ENCODE measurements around the gene SLC47A2.

Gene SLC47A2

DNA sequence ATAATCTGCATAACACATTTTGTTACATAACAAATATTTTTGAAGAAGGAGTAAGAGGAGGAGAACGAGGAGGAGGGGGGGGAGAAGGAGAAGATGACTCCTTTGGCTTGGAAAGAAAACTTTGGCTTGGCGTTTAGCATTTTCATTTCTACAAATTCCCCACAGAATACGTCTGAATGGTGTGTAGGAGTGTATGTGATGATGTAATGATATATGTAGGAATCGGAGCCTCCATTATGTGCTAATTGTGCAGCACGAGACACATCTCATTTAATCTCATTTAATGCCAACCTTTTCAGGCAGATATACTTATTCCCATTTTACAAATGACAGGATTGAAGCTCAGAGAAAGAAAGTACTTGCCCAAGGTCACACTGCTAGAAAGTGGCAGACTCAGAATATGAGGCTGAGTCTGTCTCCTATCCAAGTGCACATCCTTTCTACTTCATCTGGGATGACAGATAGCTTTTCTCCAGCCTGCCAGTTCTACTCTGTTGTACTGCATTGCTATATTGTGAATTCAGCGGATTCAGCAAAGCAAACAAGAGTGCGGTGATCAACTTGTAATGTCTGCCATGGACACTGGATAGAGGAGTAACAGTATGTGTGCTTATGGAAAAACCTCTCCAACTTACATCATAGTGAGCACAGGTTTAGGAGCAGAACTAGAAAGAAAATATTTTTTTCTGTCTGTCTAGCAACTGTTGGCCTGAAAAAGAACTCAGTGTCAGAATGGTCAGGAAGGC lies 10.4 kb upstream of the SLC47A2 start:
- H3K9me3 ChIP-seq (ENCODE audit: control insufficient read depth, low read length) = no peaks in the 10 kb centered on the region
- no peaks in the 10 kb centered on the region for H3K27me3 ChIP-seq (replicated peaks; ENCODE audit: control insufficient read depth, insufficient read depth, low read length, poor library complexity, severe bottlenecking)
- H3K36me3 ChIP-seq (ENCODE audit: control insufficient read depth, insufficient read depth, low read length) = no peaks in the 10 kb centered on the region
- peaks cover 15% of the 10 kb centered on the region for H3K4me1 ChIP-seq (ENCODE audit: control insufficient read depth, insufficient read depth, low read length, poor library complexity, severe bottlenecking)
- H3K4me3 ChIP-seq (ENCODE audit: insufficient read depth, low read depth, low read length, poor library complexity, severe bottlenecking) = no peak overlapping the region
- no peak for DNase-seq
- H3K27ac ChIP-seq (ENCODE audit: insufficient read depth, low read length, poor library complexity, severe bottlenecking) = no peak overlapping the region

DNA sequence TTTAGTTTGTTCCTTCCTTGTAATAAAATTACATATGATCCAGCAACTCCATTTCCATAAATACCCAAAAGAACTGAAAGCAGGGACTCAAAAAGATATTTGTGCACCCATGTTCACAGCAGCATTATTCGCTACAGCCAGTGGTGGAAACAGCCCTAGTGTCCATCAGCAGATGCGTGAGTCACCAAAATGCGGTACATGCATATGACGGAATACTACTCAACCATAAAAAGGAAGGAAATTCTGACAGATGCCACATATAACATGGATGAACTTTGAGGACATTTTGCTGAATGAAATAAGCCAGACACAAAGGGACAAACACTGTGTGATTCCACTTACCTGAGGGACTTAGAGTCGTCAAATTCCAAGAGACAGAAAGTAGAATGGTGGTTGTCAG lies 9.1 kb upstream of the SLC47A2 start:
- no peak for DNase-seq
- Histone ChIP-seq H3K4me3 (ENCODE audit: insufficient read depth, low read depth, low read length, poor library complexity, severe bottlenecking) (no peak overlapping the region), H3K4me1 (ENCODE audit: control insufficient read depth, insufficient read depth, low read length, poor library complexity, severe bottlenecking) (peaks cover 15% of the 10 kb centered on the region), H3K9me3 (ENCODE audit: control insufficient read depth, low read length) (no peaks in the 10 kb centered on the region), H3K27ac (ENCODE audit: insufficient read depth, low read length, poor library complexity, severe bottlenecking) (no peak overlapping the region), H3K27me3 (replicated peaks; ENCODE audit: control insufficient read depth, insufficient read depth, low read length, poor library complexity, severe bottlenecking) (no peaks in the 10 kb centered on the region), H3K36me3 (ENCODE audit: control insufficient read depth, insufficient read depth, low read length) (no peaks in the 10 kb centered on the region)

DNA sequence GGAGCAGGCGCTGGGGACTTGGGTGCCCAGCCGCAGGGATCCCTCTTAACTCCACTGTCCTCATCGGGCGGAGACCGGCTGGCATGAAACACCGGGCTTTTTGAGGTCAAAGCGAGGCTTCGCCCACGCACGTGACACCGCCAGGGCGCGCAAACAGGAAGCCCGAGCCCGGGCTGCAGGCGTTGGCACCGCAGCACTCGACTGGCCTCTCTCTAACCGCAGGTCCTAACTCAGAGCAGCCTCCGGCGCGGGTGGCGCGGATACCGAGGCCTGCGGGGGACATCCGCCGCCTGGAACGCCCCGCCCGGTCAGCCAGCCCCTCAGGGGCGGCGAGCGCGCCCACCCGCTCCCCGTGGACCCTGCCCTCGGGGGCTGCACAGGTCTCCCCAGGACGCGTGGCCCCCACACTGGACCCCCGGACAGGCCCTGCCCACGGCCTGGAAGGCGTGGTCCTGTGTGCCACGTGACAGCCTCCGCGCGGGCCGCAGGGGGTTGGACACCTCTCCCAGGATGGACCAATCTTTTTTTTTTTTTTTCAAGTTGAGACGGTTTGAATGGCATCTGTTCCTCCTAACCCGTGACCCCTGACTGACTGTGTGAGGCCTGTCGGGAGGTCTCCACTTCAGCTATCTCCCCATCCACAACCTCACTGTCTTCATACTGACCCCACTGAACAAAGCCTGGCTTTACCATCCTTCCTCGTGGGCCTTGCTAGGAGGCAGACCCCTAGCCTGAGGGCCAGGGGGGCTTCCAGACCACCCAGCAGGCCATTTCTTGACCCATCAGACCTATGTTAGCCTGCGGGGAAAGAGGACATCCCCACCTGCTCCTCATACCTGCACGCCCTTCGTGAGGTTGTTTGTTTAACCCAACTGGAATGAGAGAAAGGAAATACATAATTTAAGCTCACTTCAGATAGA lies 8.4 kb upstream of the SLC47A2 start:
- Histone ChIP-seq H3K27ac (ENCODE audit: insufficient read depth, low read length, poor library complexity, severe bottlenecking) (no peak overlapping the region), H3K9me3 (ENCODE audit: control insufficient read depth, low read length) (no peaks in the 10 kb centered on the region), H3K36me3 (ENCODE audit: control insufficient read depth, insufficient read depth, low read length) (no peaks in the 10 kb centered on the region), H3K4me3 (ENCODE audit: insufficient read depth, low read depth, low read length, poor library complexity, severe bottlenecking) (peak overlapping the region; percentile 37), H3K27me3 (replicated peaks; ENCODE audit: control insufficient read depth, insufficient read depth, low read length, poor library complexity, severe bottlenecking) (no peaks in the 10 kb centered on the region), H3K4me1 (ENCODE audit: control insufficient read depth, insufficient read depth, low read length, poor library complexity, severe bottlenecking) (peaks cover 15% of the 10 kb centered on the region)
- DNase-seq = peak in 1 of 3 donors; percentile 32

DNA sequence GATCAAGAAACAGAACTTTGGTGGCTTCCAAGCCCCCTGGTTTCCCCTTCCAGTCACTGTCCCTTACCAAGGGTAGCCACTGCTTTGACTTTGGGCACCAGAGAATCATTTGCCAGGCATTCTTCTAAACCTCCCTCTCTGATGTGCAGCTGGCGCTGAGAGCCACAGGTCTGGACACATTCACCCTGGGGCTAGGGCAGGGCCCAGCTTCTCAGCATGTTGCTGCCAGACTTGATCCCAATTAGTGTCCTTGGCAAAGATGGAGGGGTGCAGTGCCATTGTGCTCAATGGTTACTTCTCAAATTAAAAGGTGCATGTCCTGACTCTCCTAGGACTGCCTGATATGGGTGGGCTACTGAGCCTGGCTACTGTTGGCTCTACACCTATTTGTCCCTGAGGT lies 7.6 kb upstream of the SLC47A2 start:
- no peak for DNase-seq
- no peaks in the 10 kb centered on the region for H3K36me3 ChIP-seq (ENCODE audit: control insufficient read depth, insufficient read depth, low read length)
- H3K27me3 ChIP-seq (replicated peaks; ENCODE audit: control insufficient read depth, insufficient read depth, low read length, poor library complexity, severe bottlenecking) = no peaks in the 10 kb centered on the region
- no peak overlapping the region for H3K27ac ChIP-seq (ENCODE audit: insufficient read depth, low read length, poor library complexity, severe bottlenecking)
- H3K4me1 ChIP-seq (ENCODE audit: control insufficient read depth, insufficient read depth, low read length, poor library complexity, severe bottlenecking) = peaks cover 15% of the 10 kb centered on the region
- peak overlapping the region; percentile 37 for H3K4me3 ChIP-seq (ENCODE audit: insufficient read depth, low read depth, low read length, poor library complexity, severe bottlenecking)
- H3K9me3 ChIP-seq (ENCODE audit: control insufficient read depth, low read length) = no peaks in the 10 kb centered on the region

DNA sequence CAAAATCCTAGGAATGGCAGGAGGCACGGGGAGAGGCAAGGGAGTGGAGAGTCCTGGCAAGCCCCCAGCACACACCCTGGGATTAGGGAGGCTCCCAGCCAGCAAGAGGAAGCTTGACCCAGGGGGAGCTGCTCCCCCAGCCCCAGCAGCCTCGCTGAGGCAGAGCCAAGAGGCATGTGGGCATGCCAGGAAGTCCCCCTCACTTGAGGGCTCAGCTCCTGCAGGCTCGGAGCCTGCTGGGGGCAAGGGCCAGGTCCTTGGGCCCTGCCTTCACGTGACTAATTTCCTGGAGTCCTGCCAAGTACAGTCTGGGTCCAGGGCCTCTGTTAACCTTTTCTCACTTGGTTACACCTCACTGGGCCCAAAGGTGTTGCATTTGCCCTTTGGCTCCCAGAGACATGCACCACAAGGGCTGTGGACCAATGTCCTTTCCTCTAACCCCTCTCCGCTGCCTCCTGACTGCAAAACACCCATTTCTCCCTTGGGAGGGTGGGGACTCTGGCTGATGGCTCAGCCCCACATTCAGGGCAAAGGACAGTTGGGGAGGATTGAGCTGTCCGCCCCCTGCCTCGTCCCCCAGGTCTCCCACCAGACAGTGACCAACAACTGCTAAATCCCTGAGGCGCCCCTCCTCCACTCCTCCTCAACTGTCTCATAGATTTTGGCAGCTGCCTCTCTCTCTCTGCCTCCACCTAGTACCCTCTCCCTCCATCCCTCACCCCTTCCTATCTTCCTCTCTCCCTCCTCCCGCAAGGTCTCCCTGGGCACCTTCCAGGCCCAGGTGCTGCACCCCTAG lies 4.4 kb upstream of the SLC47A2 start:
- Histone ChIP-seq H3K4me3 (ENCODE audit: insufficient read depth, low read depth, low read length, poor library complexity, severe bottlenecking) (no peak overlapping the region), H3K27me3 (replicated peaks; ENCODE audit: control insufficient read depth, insufficient read depth, low read length, poor library complexity, severe bottlenecking) (no peaks in the 10 kb centered on the region), H3K4me1 (ENCODE audit: control insufficient read depth, insufficient read depth, low read length, poor library complexity, severe bottlenecking) (peaks cover 15% of the 10 kb centered on the region), H3K9me3 (ENCODE audit: control insufficient read depth, low read length) (no peaks in the 10 kb centered on the region), H3K36me3 (ENCODE audit: control insufficient read depth, insufficient read depth, low read length) (no peaks in the 10 kb centered on the region), H3K27ac (ENCODE audit: insufficient read depth, low read length, poor library complexity, severe bottlenecking) (no peak overlapping the region)
- DNase-seq = no peak

DNA sequence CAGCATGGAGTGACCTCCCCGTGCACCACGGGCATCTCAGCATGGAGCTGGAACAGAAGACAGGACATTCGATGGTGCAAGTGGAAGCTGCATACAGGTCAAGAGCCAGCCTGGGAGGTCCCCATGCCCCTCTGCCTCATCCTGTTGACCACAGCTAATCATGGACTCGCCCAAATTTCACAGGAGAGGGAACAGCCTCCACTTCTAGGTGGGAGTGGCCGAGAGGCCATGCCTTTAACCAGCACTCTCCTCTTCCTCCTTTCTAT lies 3.8 kb upstream of the SLC47A2 start:
- H3K36me3 ChIP-seq (ENCODE audit: control insufficient read depth, insufficient read depth, low read length) = no peaks in the 10 kb centered on the region
- H3K4me1 ChIP-seq (ENCODE audit: control insufficient read depth, insufficient read depth, low read length, poor library complexity, severe bottlenecking) = peaks cover 14% of the 10 kb centered on the region

DNA sequence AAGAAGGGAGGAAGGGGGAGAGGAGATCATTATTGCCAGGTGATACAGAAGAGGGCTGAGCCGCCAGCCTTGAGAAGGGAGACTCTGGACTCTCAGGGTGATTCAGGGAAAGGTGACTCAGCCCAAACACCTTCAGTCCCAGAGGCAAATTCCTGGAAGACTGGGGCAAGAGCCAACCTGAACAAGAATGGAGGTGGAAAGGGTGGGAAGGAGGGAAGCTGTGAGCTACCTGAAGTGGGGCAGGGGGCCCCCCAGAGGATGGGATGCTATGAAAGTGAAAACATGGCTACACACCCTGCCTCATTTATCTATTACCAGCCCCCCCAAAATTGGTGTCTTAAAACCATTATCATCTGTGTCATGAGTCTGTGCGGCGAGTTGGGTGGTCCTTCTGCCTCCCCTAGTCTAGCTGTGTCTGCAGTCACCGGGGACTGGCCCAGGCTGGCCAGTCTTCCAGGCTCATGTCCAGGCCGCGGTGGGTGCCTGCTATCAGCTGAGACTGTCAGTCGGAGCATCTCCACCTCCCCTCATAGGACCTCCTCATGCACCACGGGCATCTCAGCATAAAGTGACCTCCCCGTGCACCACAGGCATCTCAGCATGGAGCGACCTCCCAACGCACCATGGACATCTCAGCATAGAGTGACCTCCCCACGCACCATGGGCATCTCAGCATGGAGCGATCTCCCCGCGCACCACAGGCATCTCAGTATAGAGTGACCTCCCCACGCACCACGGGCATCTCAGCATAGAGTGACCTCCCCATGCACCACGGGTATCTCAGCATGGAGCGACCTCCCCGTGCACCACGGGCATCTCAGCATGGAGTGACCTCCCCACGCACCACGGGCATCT lies 3.2 kb upstream of the SLC47A2 start:
- Histone ChIP-seq H3K36me3 (ENCODE audit: control insufficient read depth, insufficient read depth, low read length) (no peaks in the 10 kb centered on the region), H3K4me1 (ENCODE audit: control insufficient read depth, insufficient read depth, low read length, poor library complexity, severe bottlenecking) (peaks cover 8% of the 10 kb centered on the region), H3K9me3 (ENCODE audit: control insufficient read depth, low read length) (no peaks in the 10 kb centered on the region), H3K27ac (ENCODE audit: insufficient read depth, low read length, poor library complexity, severe bottlenecking) (no peak overlapping the region), H3K4me3 (ENCODE audit: insufficient read depth, low read depth, low read length, poor library complexity, severe bottlenecking) (no peak overlapping the region), H3K27me3 (replicated peaks; ENCODE audit: control insufficient read depth, insufficient read depth, low read length, poor library complexity, severe bottlenecking) (no peaks in the 10 kb centered on the region)
- no peak for DNase-seq

More for the DNA sequence above, 3.8 kb upstream of the SLC47A2 start:
- no peak overlapping the region for H3K27ac ChIP-seq (ENCODE audit: insufficient read depth, low read length, poor library complexity, severe bottlenecking)
- no peak for DNase-seq
- no peaks in the 10 kb centered on the region for H3K27me3 ChIP-seq (replicated peaks; ENCODE audit: control insufficient read depth, insufficient read depth, low read length, poor library complexity, severe bottlenecking)
- no peaks in the 10 kb centered on the region for H3K9me3 ChIP-seq (ENCODE audit: control insufficient read depth, low read length)
- H3K4me3 ChIP-seq (ENCODE audit: insufficient read depth, low read depth, low read length, poor library complexity, severe bottlenecking) = no peak overlapping the region

DNA sequence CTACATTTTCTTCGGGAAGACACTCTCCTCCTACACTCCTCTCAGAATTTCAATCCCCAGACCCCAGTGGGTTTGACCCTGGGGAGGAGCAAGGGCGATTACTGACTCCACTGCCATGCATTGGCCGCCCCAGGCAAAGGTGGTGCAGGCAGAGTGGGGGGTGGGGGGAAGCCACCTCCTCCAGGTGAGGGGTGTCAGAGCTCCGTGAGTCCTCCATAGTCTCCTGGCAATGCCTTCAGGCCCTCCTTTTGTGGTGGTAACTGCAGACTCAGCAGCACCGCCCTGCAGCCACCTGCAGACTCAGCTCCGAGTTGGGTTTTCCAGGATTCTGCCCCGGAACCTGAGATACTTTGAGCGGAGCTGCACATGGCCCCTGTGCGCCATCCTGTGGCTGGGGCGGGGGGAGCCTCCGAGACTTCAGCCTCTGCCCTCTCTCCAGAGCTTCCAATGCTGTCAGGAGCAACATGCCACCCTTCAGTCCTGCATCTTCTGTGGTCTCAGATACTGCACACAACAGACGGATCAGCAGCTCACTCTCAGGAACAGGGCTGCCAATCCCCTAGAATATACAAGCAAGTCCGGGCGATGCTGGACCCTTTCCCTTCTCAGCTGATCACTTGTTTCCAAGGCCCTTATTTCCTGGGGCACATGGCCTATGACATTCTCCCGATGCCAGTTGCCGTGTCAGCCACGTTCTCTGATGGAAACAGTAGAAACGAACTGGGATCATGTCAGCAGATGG lies 2.4 kb upstream of the SLC47A2 start:
- H3K27me3 ChIP-seq (replicated peaks; ENCODE audit: control insufficient read depth, insufficient read depth, low read length, poor library complexity, severe bottlenecking) = no peaks in the 10 kb centered on the region
- no peak overlapping the region for H3K27ac ChIP-seq (ENCODE audit: insufficient read depth, low read length, poor library complexity, severe bottlenecking)
- H3K4me3 ChIP-seq (ENCODE audit: insufficient read depth, low read depth, low read length, poor library complexity, severe bottlenecking) = no peak overlapping the region
- H3K36me3 ChIP-seq (ENCODE audit: control insufficient read depth, insufficient read depth, low read length) = no peaks in the 10 kb centered on the region
- no peak for DNase-seq
- peaks cover under 1% of the 10 kb centered on the region for H3K4me1 ChIP-seq (ENCODE audit: control insufficient read depth, insufficient read depth, low read length, poor library complexity, severe bottlenecking)
- no peaks in the 10 kb centered on the region for H3K9me3 ChIP-seq (ENCODE audit: control insufficient read depth, low read length)

DNA sequence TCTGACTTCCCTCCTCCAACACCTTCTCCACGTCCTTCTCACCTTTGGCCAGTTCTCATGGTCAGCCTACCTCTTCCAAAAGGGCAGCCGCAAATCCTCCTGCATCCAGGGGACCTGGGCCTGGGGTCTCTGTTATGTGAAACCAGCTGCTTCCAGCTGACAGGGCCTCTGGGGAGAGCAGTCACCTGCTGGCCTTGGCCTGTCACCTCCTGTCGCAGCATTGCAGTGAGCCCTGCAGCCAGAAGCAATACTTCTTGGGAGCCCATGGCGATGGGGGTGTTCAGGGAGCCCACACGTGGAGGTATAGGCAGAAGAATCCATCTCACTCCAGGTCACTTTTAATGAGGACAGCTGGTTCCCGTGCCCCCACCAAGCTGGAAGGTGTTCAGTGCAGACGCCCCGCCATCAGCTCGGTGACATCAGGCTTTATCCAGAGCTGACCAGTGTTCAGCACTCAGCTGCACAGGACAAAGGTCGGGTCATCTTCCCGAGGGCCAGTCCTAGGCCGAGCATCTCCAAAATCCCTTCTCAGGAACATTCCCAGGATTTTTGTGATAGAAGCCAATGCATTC lies 1.7 kb upstream of the SLC47A2 start:
- no peak overlapping the region for H3K4me3 ChIP-seq (ENCODE audit: insufficient read depth, low read depth, low read length, poor library complexity, severe bottlenecking)
- H3K9me3 ChIP-seq (ENCODE audit: control insufficient read depth, low read length) = no peaks in the 10 kb centered on the region
- DNase-seq = no peak
- H3K4me1 ChIP-seq (ENCODE audit: control insufficient read depth, insufficient read depth, low read length, poor library complexity, severe bottlenecking) = no peaks in the 10 kb centered on the region
- no peaks in the 10 kb centered on the region for H3K36me3 ChIP-seq (ENCODE audit: control insufficient read depth, insufficient read depth, low read length)
- H3K27ac ChIP-seq (ENCODE audit: insufficient read depth, low read length, poor library complexity, severe bottlenecking) = no peak overlapping the region
- no peaks in the 10 kb centered on the region for H3K27me3 ChIP-seq (replicated peaks; ENCODE audit: control insufficient read depth, insufficient read depth, low read length, poor library complexity, severe bottlenecking)
